HG02678 (cell line): ENCODE data around the gene PRSS3.
"Not testable (repeated sequence)": the region's sequence is repeated elsewhere in the genome, so short reads cannot be mapped to it uniquely, and the experiment has no call there.

ENCODE experiments used
- ATAC-seq: cut with Tn5 transposase; IDR thresholded peaks from one replicate; pipeline ENCODE4 v1.9.1; 2021; ENCODE audit warnings: mild to moderate bottlenecking, moderate library complexity; ENCODE audit not compliant: unreplicated experiment

PRSS3 gene

GRCh38 chr9:33795281-33795680, at the start of gene PRSS3:
Gene PRSS3, plus strand, starts transcription at chr9:33795561. Its CDS starts 13 bp downstream, at chr9:33795574.
- no peak for ATAC-seq

- no peak for ATAC-seq
These were observed 46.6 kb upstream of the PRSS3 start for GRCh38 chr9:33748633-33749304.

- not testable (repeated sequence) for ATAC-seq
These were observed 46.1 kb upstream of the PRSS3 start for GRCh38 chr9:33749305-33749654.

GRCh38 chr9:33750307-33750838, 45.0 kb upstream of the PRSS3 start:
- no peak for ATAC-seq

GRCh38 chr9:33750839-33751339, 44.5 kb upstream of the PRSS3 start:
- ATAC-seq: no peak

- no peak for ATAC-seq
These were observed 43.7 kb upstream of the PRSS3 start for GRCh38 chr9:33751536-33752129.

GRCh38 chr9:33752130-33752637, 43.2 kb upstream of the PRSS3 start:
- no peak for ATAC-seq

- ATAC-seq: not testable (repeated sequence)
These were observed 42.6 kb upstream of the PRSS3 start for GRCh38 chr9:33752789-33753188.

GRCh38 chr9:33759648-33760047, 35.7 kb upstream of the PRSS3 start:
- not testable (repeated sequence) for ATAC-seq

GRCh38 chr9:33762343-33762742, 33.0 kb upstream of the PRSS3 start:
- no peak for ATAC-seq

- not testable (repeated sequence) for ATAC-seq
These were observed 31.7 kb upstream of the PRSS3 start for GRCh38 chr9:33763709-33764108.

GRCh38 chr9:33765411-33765810, 29.9 kb upstream of the PRSS3 start:
- ATAC-seq: no peak

- ATAC-seq: not testable (repeated sequence)
These were observed 25.0 kb upstream of the PRSS3 start for GRCh38 chr9:33770156-33770880.

GRCh38 chr9:33773135-33773534, 22.2 kb upstream of the PRSS3 start:
- ATAC-seq: not testable (repeated sequence)

GRCh38 chr9:33774074-33774659, 21.2 kb upstream of the PRSS3 start:
- ATAC-seq: not testable (repeated sequence)

- no peak for ATAC-seq
These were observed 18.8 kb upstream of the PRSS3 start for GRCh38 chr9:33776578-33776977.

- ATAC-seq: peak; percentile 61
These were observed 16.5 kb upstream of the PRSS3 start for GRCh38 chr9:33778700-33779351.

GRCh38 chr9:33780276-33780675, 15.1 kb upstream of the PRSS3 start:
- ATAC-seq: no peak

GRCh38 chr9:33781736-33782135, 13.6 kb upstream of the PRSS3 start:
- ATAC-seq: no peak

- ATAC-seq: no peak
These were observed 12.8 kb upstream of the PRSS3 start for GRCh38 chr9:33782395-33783152.
